HG02759 (cell line): ENCODE measurements around the gene RAB4B.
"Not testable (repeated sequence)": the region's sequence is repeated elsewhere in the genome, so short reads cannot be mapped to it uniquely, and the experiment has no call there.

Source experiments
- ATAC-seq: cut with Tn5 transposase; IDR thresholded peaks from one replicate; pipeline ENCODE4 v1.9.1; 2021; ENCODE audit warnings: mild to moderate bottlenecking, moderate library complexity; ENCODE audit not compliant: unreplicated experiment

Gene RAB4B

DNA sequence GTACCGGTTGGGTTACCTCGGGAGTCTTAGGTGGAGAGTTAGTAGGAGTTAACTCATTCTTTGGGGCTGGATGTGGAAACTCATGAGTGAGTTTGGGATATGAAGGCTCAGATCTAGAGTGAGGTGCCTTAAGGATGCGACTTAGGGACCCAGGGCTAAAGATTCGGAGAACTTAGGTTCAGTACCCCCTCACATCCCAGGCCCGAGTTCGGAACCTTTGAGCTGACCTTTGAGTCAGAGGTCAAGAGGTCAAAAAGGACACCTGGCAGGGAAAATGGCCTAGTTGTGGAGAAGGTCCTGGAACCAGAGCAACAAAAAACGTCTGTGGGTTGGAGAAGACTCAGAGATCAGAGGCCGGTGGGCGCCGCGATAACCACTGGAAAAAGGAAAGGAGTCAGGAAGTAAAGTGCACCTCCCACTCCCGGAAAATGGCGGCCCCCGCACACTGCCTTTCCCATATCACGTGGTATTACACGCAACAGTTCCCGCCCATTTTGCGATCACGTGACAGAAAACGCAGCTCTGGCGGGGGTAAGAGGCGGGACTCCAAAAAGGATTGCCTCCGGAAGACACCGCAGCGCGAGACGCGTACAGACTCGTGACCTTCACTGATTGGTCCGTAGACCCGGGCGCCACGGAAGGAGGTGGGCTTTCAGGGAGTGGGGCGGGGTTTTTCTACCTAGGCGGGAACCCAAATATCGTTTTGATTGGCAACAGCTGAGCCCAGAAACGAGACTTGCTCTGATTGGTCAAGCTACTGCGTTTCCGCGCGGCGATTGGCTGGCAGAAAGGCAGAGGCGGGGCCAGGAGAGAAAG, 27.8 kb upstream of the RAB4B start, which contains the start of gene ACTMAP:
ACTMAP (minus strand) TSS at position 420 of the 816 bp plus-strand sequence. CDS start 674 bp downstream, outside the sequence.
- peak; percentile 85 for ATAC-seq

DNA sequence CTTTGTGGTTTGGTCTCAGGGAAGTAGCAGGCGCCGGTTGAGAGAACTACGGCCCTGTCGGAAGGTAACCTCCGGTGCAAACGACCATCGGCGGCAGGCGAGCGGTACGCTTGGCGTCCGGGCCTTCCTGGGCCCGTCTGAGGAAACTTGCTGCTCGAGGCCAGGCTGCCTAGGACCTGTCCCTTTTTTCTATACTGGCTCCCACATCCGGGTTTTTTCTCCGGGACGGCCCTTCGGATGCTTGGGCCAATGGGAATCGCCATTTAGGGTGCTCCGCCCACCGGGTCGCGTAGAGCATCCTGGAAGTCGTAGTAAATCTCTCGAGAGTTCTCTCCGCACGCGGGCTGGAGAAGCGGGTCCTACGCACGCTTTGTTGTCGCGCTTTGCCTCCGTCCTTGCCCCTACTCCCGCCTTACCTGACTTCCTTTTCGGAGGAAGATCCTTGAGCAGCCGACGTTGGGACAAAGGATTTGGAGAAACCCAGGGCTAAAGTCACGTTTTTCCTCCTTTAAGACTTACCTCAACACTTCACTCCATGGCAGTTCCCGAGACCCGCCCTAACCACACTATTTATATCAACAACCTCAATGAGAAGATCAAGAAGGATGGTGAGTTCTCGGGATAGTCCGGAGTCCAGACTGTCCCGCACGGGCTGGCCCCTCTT, 27.0 kb upstream of the RAB4B start, which contains the start of gene SNRPA:
SNRPA (plus strand) TSS at position 330 of the 664 bp plus-strand sequence; CDS start at position 536, 206 bp downstream.
- peak; percentile 67 for ATAC-seq

- ATAC-seq = no peak
Observed at GRCh38 chr19:40752257-40752781, 25.7 kb upstream of the RAB4B start.

DNA sequence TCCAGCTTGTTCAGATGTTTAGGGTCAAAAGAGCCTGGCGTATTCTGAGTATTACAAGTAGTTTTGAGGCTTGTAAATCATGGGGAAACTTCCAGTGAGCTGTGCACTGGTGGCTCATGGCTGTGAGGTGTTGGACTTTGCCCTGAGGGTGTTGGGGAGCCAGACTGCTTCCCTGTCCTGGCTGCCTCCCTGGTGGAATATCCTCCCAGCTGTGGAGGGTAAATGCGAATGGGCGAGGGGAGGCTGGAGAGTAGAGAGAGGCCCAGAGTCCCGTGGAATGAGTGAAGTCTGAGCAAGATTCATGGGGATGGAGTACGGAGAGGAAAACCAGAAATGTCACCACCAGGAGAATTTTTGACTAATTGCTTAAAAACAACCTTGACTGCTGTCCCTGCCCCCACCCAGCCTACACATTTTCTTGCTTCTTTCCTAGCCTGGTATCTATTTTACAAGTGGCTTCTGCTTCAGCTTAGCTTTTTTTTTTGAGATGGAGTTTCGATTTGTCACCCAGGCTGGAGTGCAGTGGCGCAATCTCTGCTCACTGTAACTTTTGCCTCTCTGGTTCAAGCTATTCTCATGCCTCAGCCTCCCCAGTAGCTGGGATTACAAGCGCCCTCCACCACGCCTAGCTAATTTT, 23.3 kb upstream of the RAB4B start:
- no peak for ATAC-seq

GRCh38 chr19:40755248-40755624, 22.8 kb upstream of the RAB4B start:
- no peak for ATAC-seq

GRCh38 chr19:40755791-40756190, 22.3 kb upstream of the RAB4B start:
- no peak for ATAC-seq

GRCh38 chr19:40756502-40757110, 21.4 kb upstream of the RAB4B start:
- ATAC-seq = no peak

DNA sequence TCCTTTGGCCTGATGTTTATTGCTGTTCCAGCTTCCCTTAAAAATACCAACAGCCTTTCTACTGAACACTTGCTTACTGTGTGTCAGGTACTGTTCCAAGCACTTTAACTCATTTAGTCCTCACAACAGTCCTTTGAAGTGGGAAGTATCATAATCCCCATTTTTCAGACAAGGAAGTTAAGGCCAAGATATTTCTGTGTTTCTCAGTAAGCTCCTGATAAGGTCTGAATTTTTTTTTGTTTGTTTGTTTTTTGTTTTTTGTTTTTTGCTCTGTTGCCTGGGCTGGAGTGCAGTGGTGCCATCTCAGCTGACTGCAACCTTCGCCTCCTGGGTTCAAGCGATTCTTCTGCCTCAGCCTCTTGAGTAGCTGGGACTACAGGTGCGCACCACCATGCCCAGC, 19.6 kb upstream of the RAB4B start:
- ATAC-seq = no peak

DNA sequence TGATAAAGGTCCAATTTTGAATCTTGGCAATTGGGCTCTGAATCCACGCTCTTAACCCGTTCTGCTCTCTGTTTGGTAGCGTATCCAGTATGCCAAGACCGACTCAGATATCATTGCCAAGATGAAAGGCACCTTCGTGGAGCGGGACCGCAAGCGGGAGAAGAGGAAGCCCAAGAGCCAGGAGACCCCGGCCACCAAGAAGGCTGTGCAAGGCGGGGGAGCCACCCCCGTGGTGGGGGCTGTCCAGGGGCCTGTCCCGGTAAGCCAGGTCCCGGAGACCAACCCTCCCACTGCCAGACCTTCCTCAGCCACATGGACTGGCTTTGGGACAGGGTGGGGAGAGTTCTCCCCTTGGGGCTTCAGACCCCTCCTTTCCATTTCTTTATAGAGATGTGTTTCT, 18.7 kb upstream of the RAB4B start:
- ATAC-seq = no peak

- ATAC-seq = no peak
Observed at GRCh38 chr19:40762754-40763470, 15.1 kb upstream of the RAB4B start.

GRCh38 chr19:40763526-40763925, 14.5 kb upstream of the RAB4B start:
- no peak for ATAC-seq

DNA sequence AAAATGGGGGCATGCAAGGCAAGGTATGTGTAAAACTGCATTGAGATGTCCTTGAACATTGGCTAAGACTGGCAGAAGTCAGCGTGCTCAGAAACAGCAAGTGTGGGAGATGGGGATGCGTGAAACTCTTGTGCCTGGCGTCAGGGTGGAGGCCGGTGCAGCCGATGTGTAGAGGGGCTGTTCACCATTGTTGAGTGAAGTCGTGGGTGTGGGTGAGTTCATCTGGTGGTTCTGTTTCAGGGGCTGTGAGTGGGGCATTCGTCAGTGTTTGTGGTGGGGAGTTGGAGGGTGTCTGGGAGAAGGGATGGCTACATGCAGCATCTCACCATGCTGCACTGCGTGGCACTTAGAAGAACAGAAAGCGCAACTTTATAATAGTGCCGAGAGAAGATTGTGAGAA, 14.1 kb upstream of the RAB4B start:
- no peak for ATAC-seq

- ATAC-seq = not testable (repeated sequence)
Observed at GRCh38 chr19:40766385-40766784, 11.7 kb upstream of the RAB4B start.

GRCh38 chr19:40768869-40769268, 9.2 kb upstream of the RAB4B start:
- no peak for ATAC-seq

DNA sequence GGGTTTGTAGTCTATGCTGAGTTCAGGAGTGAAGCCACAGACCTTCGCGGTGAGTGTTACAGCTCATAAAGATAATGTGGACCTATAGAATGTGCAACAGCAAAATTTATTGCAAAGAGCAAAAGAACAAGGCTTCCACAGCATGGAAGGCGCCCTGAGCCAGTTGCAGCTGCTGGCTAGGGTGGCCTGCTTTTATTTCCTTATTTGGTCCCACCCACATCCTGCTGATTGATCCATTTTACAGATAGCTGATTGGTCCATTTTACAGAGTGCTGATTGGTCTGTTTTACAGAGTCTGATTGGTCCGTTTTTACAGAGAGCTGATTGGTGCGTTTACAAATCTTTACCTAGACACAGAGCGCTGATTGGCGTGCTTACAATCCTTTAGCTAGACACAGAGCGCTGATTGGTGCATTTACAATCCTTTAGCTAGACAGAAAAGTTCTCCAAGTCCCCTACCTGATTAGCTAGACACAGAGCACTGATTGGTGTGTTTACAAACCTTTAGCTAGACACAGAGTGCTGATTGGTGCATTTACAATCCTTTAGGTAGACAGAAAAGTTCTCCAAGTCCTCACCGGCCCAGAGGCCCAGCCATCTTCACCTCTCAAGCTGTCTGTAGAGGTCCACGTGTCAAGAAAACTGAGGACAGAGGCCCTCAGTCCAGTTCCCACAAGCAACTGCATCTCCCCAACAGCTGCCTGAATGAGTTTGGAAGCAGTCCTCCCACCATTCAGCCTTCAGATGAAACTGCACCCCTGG, 6.8 kb upstream of the RAB4B start:
- ATAC-seq = not testable (repeated sequence)

DNA sequence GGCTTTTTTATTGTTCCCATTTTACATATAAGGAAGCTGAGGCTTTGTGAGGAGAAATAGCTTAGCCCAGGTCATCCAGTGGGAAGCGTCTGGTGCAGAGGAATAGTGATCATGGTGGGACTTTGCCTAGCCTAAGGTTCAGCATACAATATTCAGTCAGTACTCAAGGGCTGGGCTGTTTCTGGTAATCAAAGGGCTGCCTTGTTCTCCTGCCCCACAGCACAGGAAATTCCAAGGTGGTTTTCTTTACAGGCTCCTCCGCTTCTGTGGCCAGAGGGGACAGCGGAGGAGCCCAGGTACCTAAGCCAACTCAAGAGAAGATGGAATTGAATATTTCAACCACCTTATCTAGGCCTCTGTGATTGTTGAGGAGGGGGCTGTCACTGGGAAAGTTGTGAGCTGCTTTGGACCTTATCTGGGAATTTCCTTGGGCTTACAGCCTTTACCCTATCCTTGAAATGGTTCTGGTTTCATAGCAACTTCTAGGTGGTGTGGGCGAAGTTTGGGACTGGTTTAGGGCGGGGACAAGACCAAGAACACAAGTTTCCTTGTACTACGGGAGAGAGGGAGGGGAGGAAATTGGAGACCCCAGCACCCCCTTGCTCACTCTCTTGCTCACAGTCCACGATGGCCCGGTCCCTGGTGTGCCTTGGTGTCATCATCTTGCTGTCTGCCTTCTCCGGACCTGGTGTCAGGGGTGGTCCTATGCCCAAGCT, 3.0 kb upstream of the RAB4B start, which contains the start of gene MIA:
MIA (plus strand) TSS at position 606 of the 716 bp plus-strand sequence; CDS start at position 628, 22 bp downstream.
- ATAC-seq = no peak

GRCh38 chr19:40775632-40776022, 2.4 kb upstream of the RAB4B start:
- ATAC-seq = no peak

DNA sequence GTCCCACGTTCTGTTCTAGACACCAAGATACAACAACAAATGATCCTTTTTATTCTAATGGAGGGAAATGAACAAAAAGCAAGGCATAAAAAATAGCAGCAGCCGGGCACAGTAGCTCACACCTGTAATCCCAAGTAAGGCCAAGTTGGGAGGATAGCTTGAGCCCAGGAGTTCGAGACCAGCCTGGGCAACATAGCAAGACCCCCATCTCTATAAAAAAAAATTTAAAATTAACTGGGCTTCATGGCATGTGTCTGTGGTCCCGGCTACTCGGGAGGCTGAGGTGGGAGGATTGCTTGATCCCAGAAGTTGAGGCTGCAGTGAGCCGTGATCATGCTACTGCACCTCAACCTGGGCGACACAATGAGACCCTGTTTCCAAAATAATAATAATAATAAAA, 1.7 kb upstream of the RAB4B start:
- no peak for ATAC-seq
